T-helper 17 cell (primary cell): ENCODE results near the gene GTF2A1. TPM values are rescaled to one million over a fixed set of nuclear protein-coding genes. Genes with fewer than 3 reads are reported as not detected.

Experiments
- ATAC-seq: fragments of 150-1000 bp; cut with Tn5 transposase; 2 replicates; pipeline ENCODE4 v1.10.0; 2021; ENCODE audit warnings: mild to moderate bottlenecking, moderate library complexity
- DNase-seq, 3 donors: peaks; one replicate each; pipeline versions ENCODE4 v3.0.0 to v3.0.0-alpha.2; 2020 to 2021
- H3K9me3 ChIP-seq: one replicate; pipeline ENCODE4 v1.7.0; 2013; ENCODE audit warnings: low read length, mild to moderate bottlenecking; ENCODE audit not compliant: control insufficient read depth, poor library complexity, severe bottlenecking
- H3K27ac Mint-ChIP-seq: one replicate; pipeline ENCODE4 v1.8.0; 2022; ENCODE audit warnings: mild to moderate bottlenecking, moderate library complexity, mixed read lengths
- H3K27me3 Mint-ChIP-seq: one replicate; pipeline ENCODE4 v1.8.0; 2022; ENCODE audit warnings: mixed read lengths
- H3K36me3 Mint-ChIP-seq: one replicate; pipeline ENCODE4 v1.8.0; 2022; ENCODE audit warnings: low read depth, mixed read lengths
- H3K4me1 Mint-ChIP-seq: one replicate; pipeline ENCODE4 v1.8.0; 2022; ENCODE audit warnings: mild to moderate bottlenecking, mixed read lengths
- H3K4me3 Mint-ChIP-seq: one replicate; pipeline ENCODE4 v1.8.0; 2022; ENCODE audit warnings: mild to moderate bottlenecking, moderate library complexity, mixed read lengths
- total RNA-seq, 4 donors: library from RNA in 2 of 4; stranded (reverse) in 2 of 4; gene quantifications; one replicate each; pipeline ENCODE4 v1.2.3 and lab custom pipeline; 2022 to 2026

Gene GTF2A1
- total RNA-seq, 2 donors from 2014 or later = 21.4 to 22.4 TPM

DNA sequence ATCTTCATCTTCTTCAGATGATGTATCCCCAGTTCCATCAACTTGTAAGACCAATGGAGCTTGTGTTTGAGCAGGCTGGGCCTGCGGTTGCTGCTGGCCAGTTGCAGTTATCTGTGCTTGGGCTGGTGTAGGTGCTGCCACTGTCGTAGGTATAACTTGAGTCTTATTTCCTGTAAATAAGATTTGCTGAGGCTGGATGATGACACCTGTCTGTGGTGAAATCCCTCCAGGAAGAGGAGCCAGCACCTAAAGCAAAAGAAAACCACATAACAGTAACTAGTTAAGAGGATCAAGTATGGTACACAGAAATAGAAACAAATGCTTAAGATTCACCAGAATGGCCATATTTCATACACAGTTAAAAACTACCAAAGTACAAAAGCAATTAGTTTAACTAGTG lies 28.2 kb downstream of the GTF2A1 start:
- ATAC-seq = peak; percentile 88
- Mint-ChIP-seq H3K4me3 (peak overlapping the region; percentile 80), H3K4me1 (peaks cover 38% of the 10 kb centered on the region), H3K27me3 (no peaks in the 10 kb centered on the region), H3K36me3 (peaks cover 5% of the 10 kb centered on the region), H3K27ac (peak overlapping the region; percentile 86)
- no peak for DNase-seq
- no peaks in the 10 kb centered on the region for H3K9me3 ChIP-seq

DNA sequence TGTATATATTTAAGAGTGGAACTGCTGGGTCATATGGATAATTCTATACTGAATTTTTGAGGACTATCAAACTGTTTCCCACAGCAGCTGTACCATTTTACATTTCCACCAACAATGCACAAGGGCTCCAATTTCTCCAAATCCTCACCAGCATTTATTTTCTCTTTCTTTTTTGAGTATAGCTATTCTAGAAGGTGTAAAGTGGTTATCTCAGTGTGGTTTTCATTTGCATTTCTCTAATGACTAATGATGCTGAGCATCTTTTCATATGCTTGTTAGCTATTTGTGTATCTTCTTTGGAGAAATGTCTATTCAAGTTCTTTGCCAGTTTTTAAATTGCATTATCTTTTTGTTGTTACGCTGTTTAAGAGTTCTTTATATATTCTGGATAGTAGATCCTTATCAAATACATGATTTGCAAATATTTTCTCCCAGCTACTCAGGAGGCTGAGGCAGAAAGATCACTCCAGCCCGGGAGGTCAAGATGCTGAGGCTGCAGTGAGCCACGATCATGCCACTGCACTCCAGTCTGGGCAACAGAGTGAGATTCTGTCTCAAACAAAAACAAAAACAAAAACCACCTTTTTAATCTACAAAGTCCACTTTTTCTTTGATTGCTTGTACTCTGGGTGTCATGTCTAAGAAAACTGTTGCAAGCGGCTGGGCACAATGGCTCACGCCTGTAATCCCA lies 32.8 kb downstream of the GTF2A1 start:
- H3K27me3 Mint-ChIP-seq = no peaks in the 10 kb centered on the region
- ATAC-seq (no peak), DNase-seq (no peak)
- no peak overlapping the region for H3K4me3 Mint-ChIP-seq
- H3K36me3 Mint-ChIP-seq = peaks cover 7% of the 10 kb centered on the region
- no peaks in the 10 kb centered on the region for H3K9me3 ChIP-seq
- peaks cover 36% of the 10 kb centered on the region for H3K4me1 Mint-ChIP-seq
- peak overlapping the region; percentile 73 for H3K27ac Mint-ChIP-seq

DNA sequence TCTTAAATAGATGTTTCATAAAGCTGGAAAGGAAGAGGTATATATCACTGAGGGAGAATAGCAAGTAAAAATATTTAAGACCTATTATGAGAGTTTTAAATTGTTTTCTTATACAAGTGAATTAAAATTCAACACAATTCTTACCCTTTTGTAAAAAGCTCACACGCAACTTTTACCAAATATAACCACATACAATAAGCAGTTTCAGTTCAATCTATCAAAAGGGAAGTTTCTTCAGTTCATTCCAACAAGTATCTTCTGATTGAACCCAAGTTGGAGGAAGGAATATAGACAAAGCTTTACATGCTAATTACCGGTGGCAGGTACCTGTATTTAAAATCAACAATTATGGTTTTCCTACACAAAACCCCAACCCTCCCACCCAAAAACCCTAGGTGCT lies 41.1 kb downstream of the GTF2A1 start:
- Mint-ChIP-seq H3K27me3 (no peaks in the 10 kb centered on the region), H3K4me3 (no peak overlapping the region), H3K27ac (no peak overlapping the region), H3K4me1 (peaks cover 23% of the 10 kb centered on the region), H3K36me3 (peaks cover 2% of the 10 kb centered on the region)
- DNase-seq (no peak), ATAC-seq (no peak)
- no peaks in the 10 kb centered on the region for H3K9me3 ChIP-seq

DNA sequence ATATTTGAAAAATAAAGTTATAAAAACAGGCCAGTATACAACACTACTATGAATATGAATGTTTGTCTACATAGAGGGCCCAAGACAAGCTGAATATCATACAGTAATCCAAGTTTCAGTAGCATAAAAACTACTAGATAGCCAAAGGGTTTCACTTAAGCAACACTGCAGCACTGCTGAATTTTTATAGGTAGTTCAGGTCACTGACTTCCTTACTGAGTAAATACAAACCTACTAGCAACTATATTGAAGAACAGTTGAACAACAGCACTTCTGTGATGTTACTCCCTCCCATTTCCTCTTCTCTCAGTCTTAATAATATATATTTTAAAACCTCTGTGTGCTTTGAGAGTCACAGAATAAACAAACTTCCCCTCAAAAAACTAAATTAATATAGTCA lies 42.7 kb downstream of the GTF2A1 start:
- no peaks in the 10 kb centered on the region for H3K9me3 ChIP-seq
- H3K4me1 Mint-ChIP-seq = peaks cover 19% of the 10 kb centered on the region
- ATAC-seq (no peak), DNase-seq (no peak)
- H3K36me3 Mint-ChIP-seq = peaks cover 2% of the 10 kb centered on the region
- H3K4me3 Mint-ChIP-seq = no peak overlapping the region
- H3K27ac Mint-ChIP-seq = peak overlapping the region; percentile 3
- no peaks in the 10 kb centered on the region for H3K27me3 Mint-ChIP-seq

DNA sequence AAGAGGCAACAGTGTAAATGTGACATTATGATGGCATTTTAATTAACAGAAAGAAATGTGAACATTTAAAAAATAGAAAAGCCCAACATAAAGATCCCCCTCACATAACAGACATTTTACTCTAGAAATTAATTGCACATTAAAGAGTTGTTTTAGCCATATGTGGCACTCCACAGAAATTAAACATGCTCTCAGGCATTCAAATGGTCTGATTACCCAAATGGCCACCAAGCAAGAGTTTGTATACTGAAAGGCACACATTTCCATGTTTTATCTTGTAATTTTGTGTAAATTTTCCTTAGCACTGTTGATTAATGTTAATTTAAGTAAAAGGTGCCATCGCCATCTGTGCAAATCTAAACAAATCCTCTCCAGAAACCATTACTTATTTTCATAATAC lies 43.5 kb downstream of the GTF2A1 start:
- Mint-ChIP-seq H3K27me3 (no peaks in the 10 kb centered on the region), H3K4me1 (peaks cover 13% of the 10 kb centered on the region), H3K36me3 (peaks cover under 1% of the 10 kb centered on the region), H3K4me3 (peak overlapping the region; percentile 15), H3K27ac (peak overlapping the region; percentile 27)
- no peaks in the 10 kb centered on the region for H3K9me3 ChIP-seq
- no peak for ATAC-seq
- DNase-seq = no peak

DNA sequence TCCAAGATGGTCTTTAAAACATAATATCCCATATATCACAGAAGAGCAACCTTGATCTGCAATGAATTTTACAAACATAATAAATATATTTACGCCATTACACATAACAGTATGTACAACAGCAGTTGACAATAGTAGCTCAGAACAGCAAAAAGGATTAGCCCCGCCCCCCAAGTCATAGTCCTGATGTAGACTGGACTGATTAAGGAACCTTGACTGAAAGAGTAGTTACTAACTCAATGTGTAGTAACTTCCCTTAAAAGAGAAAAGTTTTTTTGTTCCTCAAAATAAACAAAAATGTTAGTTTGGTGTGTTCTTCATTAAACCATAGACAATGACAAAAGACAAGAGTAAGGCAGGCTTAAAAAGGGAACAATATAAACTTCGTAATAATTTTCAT lies 44.5 kb downstream of the GTF2A1 start:
- Mint-ChIP-seq H3K27ac (no peak overlapping the region), H3K27me3 (no peaks in the 10 kb centered on the region), H3K36me3 (no peaks in the 10 kb centered on the region), H3K4me1 (peaks cover 11% of the 10 kb centered on the region), H3K4me3 (no peak overlapping the region)
- no peaks in the 10 kb centered on the region for H3K9me3 ChIP-seq
- DNase-seq (no peak), ATAC-seq (no peak)

DNA sequence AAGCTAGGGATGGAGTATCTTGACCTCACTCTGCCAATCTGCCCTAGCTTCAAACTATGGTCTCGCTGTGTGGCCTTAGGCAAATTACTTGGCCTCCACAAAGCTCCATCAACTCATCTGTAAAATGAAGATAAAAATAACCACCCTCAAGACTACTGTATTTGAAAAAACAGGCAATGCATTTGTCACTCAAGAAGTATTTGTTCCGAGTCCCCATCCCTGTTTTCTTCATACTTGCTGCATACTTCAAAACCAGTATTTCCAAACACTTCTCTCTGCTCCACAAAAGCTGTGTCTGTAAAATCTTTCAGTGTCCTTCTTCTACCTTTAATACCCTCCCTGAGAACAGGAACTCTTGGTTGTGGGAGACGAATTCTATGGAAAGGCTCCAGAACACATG lies 47.9 kb downstream of the GTF2A1 start:
- DNase-seq (no peak), ATAC-seq (no peak)
- no peaks in the 10 kb centered on the region for H3K36me3 Mint-ChIP-seq
- no peak overlapping the region for H3K27ac Mint-ChIP-seq
- no peaks in the 10 kb centered on the region for H3K27me3 Mint-ChIP-seq
- no peak overlapping the region for H3K4me3 Mint-ChIP-seq
- peaks cover 28% of the 10 kb centered on the region for H3K4me1 Mint-ChIP-seq
- no peaks in the 10 kb centered on the region for H3K9me3 ChIP-seq

DNA sequence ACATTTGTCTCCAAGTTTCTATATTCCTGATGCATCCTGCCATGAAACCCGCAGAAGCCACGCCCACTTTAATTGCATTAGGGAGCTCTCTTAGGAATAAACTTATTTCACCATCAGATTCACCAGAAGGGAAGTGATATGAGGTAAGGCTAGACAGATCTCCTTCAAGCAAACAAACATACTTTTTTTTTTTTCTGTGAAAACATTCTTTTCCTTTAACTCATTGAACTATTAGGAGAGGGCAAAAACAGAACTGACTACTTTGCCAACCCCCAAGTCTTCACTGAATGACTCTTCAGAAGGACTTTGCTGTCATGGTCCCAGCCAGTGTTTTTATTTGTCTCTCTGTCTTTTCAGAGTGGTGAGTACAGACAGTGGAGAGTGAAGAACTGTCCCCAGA lies 48.4 kb downstream of the GTF2A1 start:
- ATAC-seq (no peak), DNase-seq (no peak)
- Mint-ChIP-seq H3K27me3 (no peaks in the 10 kb centered on the region), H3K27ac (peak overlapping the region; percentile 32), H3K4me1 (peaks cover 28% of the 10 kb centered on the region), H3K36me3 (no peaks in the 10 kb centered on the region), H3K4me3 (no peak overlapping the region)
- no peaks in the 10 kb centered on the region for H3K9me3 ChIP-seq

DNA sequence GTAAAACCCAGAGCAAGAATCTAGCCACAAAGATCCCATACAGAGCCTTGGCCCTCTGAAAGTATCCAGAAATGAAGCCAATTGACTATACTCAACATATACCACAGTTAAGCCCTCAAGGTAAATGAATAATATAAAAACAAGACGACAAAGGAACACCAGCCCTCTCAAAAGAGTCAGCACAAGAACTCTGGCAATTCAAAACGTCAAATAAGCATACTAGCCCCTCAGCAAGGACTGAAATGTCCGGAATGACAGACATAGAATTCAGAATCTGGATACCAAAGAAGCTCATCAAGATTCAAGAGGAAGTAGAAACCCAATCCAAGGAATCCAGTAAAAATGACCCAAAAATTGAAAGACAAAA lies 49.9 kb downstream of the GTF2A1 start:
- H3K9me3 ChIP-seq = no peaks in the 10 kb centered on the region
- DNase-seq (no peak), ATAC-seq (no peak)
- Mint-ChIP-seq H3K36me3 (no peaks in the 10 kb centered on the region), H3K27me3 (no peaks in the 10 kb centered on the region), H3K4me3 (peak overlapping the region; percentile 94), H3K27ac (peak overlapping the region; percentile 92), H3K4me1 (peaks cover 21% of the 10 kb centered on the region)

DNA sequence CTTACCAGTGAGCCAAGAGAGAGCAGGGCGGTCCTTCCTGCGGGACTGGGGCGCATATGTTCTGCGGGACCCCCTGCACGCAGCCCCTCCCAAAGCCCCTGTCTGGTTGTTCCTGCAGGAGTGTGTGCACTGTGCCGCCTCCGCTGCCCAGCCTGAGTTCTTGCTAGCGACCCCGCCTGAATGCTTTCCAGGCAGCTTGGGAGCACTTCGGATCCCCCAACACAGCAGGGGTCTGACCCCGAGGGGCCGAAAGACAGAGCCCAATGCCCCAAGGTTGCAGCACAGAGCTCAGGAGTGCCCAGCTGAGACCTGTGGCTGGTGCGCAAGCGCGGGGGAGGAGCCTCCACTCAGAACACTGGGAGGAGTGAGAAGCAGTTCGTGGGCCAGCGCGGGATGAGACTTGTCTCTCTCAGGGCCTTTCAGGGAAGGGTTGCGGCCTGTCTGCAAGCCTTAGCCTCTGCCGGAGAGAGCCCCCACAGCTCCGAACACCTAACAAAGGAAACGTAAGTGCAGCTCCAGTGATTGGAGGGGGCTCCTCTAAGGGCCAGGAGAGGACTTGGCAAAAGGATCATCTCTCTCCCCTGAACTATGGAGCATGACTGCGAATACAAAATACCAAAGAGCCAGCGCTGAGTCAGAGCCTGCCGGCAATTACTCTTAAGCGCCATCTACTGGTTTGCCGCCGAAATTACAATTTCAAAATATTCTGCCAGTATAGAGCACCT lies 50.5 kb downstream of the GTF2A1 start:
- no peaks in the 10 kb centered on the region for H3K9me3 ChIP-seq
- H3K4me1 Mint-ChIP-seq = peaks cover 21% of the 10 kb centered on the region
- H3K4me3 Mint-ChIP-seq = peak overlapping the region; percentile 94
- ATAC-seq (peak; percentile 98), DNase-seq (peak; percentile 76 to 79 (median 78))
- H3K36me3 Mint-ChIP-seq = no peaks in the 10 kb centered on the region
- H3K27me3 Mint-ChIP-seq = no peaks in the 10 kb centered on the region
- H3K27ac Mint-ChIP-seq = peak overlapping the region; percentile 92

DNA sequence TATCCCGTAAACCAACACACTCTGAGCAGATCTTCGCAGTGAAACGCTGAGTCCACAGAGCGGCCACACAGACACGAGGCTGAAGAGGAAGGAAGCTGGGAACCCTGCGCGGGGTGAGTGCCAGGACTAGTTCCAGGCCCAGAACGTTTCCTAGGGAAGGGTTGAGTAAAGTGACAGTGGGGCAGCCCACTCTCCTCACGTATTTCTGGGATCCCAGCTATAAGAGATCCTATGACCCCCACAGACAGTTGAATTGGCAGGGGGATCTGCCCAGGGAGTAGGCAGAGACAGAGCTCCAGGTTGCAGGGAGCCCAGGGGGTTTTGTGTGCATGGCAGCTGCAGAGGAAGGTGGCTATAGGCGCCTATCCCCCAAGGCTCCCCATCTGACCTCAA lies 51.1 kb downstream of the GTF2A1 start:
- peak overlapping the region; percentile 92 for H3K27ac Mint-ChIP-seq
- no peaks in the 10 kb centered on the region for H3K9me3 ChIP-seq
- DNase-seq (peak in 2 of 3 donors; percentile 5 to 11), ATAC-seq (peak; percentile 18)
- no peaks in the 10 kb centered on the region for H3K36me3 Mint-ChIP-seq
- H3K27me3 Mint-ChIP-seq = no peaks in the 10 kb centered on the region
- peaks cover 19% of the 10 kb centered on the region for H3K4me1 Mint-ChIP-seq
- peak overlapping the region; percentile 94 for H3K4me3 Mint-ChIP-seq

DNA sequence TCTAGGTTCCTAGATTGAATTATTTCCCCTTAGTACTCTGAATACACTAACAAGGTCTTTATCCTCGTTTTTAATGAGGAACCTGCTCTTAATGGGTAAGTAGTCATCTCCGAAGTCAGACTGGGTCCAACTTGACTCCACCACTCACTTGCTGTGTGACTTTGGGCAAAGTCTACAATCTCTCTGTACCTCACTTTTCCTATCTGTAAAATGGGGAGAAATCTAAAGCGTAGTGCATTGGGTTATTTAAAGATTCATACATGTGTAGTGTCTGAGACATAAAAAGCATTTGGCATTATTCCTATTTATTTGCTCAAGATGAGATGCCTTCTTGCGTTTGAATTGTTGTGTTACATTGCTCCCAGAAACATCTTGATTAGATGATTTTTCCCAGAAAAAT lies 51.5 kb downstream of the GTF2A1 start:
- DNase-seq (no peak), ATAC-seq (no peak)
- H3K9me3 ChIP-seq = no peaks in the 10 kb centered on the region
- Mint-ChIP-seq H3K4me3 (peak overlapping the region; percentile 94), H3K36me3 (no peaks in the 10 kb centered on the region), H3K4me1 (peaks cover 19% of the 10 kb centered on the region), H3K27me3 (no peaks in the 10 kb centered on the region), H3K27ac (peak overlapping the region; percentile 92)

DNA sequence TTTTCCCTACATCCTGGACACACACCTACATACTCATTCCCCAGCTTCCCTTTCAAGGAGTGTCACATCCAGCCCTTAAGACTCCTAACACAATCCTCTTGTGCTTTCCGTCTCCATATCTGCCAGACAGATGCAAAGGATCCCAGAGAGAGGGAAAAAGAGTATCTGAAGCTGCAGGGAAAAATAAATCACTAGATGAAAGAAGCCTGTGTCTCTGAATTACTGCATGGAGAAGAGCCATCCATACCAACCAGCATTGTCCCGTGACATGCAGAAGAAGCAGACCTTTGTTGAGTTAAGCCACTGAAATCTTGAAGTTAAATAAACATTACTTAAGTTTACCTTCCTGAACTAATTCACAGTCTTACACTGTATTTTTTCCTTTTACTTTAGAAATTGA lies 54.6 kb downstream of the GTF2A1 start:
- Mint-ChIP-seq H3K36me3 (no peaks in the 10 kb centered on the region), H3K4me1 (peaks cover 21% of the 10 kb centered on the region), H3K27me3 (no peaks in the 10 kb centered on the region), H3K4me3 (no peak overlapping the region), H3K27ac (no peak overlapping the region)
- no peak for DNase-seq
- ATAC-seq = no peak
- no peaks in the 10 kb centered on the region for H3K9me3 ChIP-seq

DNA sequence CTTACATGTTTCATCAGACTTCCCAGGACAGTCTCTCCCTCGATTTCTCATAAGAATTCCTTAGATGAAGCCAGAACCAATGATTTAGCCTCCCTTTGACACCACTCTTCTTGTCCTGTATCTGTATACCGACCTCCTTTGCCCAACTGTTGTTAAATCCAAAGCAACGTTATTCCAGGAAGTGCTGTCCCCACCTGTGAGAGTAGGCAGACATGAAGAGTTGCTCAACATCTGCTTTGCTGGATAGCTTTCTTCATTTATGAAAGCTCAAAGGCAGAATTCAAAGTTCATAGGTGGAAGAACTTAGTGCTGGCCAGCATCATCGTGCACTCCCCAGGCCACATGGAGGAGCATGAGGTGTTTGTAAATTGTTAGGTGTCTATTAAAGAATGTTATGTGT lies 55.6 kb downstream of the GTF2A1 start:
- H3K36me3 Mint-ChIP-seq = no peaks in the 10 kb centered on the region
- no peak overlapping the region for H3K27ac Mint-ChIP-seq
- H3K27me3 Mint-ChIP-seq = no peaks in the 10 kb centered on the region
- no peak for ATAC-seq
- DNase-seq = no peak
- H3K9me3 ChIP-seq = no peaks in the 10 kb centered on the region
- no peak overlapping the region for H3K4me3 Mint-ChIP-seq
- peaks cover 14% of the 10 kb centered on the region for H3K4me1 Mint-ChIP-seq
